Kidney capillary endothelial cell (primary cell): Measurements from ENCODE around the gene CCDC12.
A peak's percentile ranks its signal among the peaks of the same experiment; 100 is the strongest.

Experiments
- DNase-seq: peaks from one replicate; pipeline ENCODE4 v3.0.0-alpha.2; 2018; ENCODE audit warnings: low spot score

CCDC12 gene

GRCh38 chr3:46905661-46906451, 70.7 kb downstream of the CCDC12 start:
- DNase-seq = no peak

- no peak for DNase-seq
These were observed 71.4 kb downstream of the CCDC12 start for GRCh38 chr3:46905213-46905560.

GRCh38 chr3:46904303-46905212, 72.0 kb downstream of the CCDC12 start:
- DNase-seq = no peak

- peak; percentile 52 for DNase-seq
These were observed 72.9 kb downstream of the CCDC12 start for GRCh38 chr3:46903341-46904302.

- no peak for DNase-seq
These were observed 74.3 kb downstream of the CCDC12 start for GRCh38 chr3:46902188-46902631.

GRCh38 chr3:46901591-46902187, 74.9 kb downstream of the CCDC12 start:
- DNase-seq = no peak

GRCh38 chr3:46901061-46901460, 75.5 kb downstream of the CCDC12 start:
- DNase-seq = no peak

GRCh38 chr3:46900356-46900755, 76.2 kb downstream of the CCDC12 start:
- no peak for DNase-seq

- DNase-seq = no peak
These were observed 76.6 kb downstream of the CCDC12 start for GRCh38 chr3:46900007-46900292.

- DNase-seq = peak; percentile 53
These were observed 77.2 kb downstream of the CCDC12 start for GRCh38 chr3:46899151-46900006.

- no peak for DNase-seq
These were observed 78.0 kb downstream of the CCDC12 start for GRCh38 chr3:46898321-46899150.

- DNase-seq = no peak
These were observed 78.7 kb downstream of the CCDC12 start for GRCh38 chr3:46897829-46898320.

GRCh38 chr3:46897031-46897430, 79.5 kb downstream of the CCDC12 start:
- no peak for DNase-seq

GRCh38 chr3:46896386-46896785, 80.2 kb downstream of the CCDC12 start:
- no peak for DNase-seq

- DNase-seq = no peak
These were observed 80.8 kb downstream of the CCDC12 start for GRCh38 chr3:46895761-46896160.

- DNase-seq = peak; percentile 40
These were observed 81.3 kb downstream of the CCDC12 start for GRCh38 chr3:46895204-46895660.

- no peak for DNase-seq
These were observed 82.3 kb downstream of the CCDC12 start for GRCh38 chr3:46894256-46894655.

- no peak for DNase-seq
These were observed 82.8 kb downstream of the CCDC12 start for GRCh38 chr3:46893763-46894162.

GRCh38 chr3:46893146-46893748, 83.3 kb downstream of the CCDC12 start:
- no peak for DNase-seq
